ENCODE measurements around the gene RNF175.

Gene RNF175

GRCh38 chr4:153799694-153800074 is 39.9 kb upstream of the RNF175 start:
- no peaks in the 10 kb centered on the region for H3K9me3 ChIP-seq
- no peak overlapping the region for H3K27ac ChIP-seq
- H3K4me3 ChIP-seq (ENCODE audit: low read depth in 1 of 2, low read length in 1 of 2) = no peak overlapping the region
- H3K27me3 ChIP-seq = peaks cover 77% of the 10 kb centered on the region
- H3K4me1 ChIP-seq (ENCODE audit: control insufficient read depth in 1 of 2, insufficient read depth in 1 of 2, low read depth in 1 of 2, low read length in 1 of 2) = no peaks in the 10 kb centered on the region
- no peaks in the 10 kb centered on the region for H3K36me3 ChIP-seq
- TF ChIP-seq, protein P1, sequence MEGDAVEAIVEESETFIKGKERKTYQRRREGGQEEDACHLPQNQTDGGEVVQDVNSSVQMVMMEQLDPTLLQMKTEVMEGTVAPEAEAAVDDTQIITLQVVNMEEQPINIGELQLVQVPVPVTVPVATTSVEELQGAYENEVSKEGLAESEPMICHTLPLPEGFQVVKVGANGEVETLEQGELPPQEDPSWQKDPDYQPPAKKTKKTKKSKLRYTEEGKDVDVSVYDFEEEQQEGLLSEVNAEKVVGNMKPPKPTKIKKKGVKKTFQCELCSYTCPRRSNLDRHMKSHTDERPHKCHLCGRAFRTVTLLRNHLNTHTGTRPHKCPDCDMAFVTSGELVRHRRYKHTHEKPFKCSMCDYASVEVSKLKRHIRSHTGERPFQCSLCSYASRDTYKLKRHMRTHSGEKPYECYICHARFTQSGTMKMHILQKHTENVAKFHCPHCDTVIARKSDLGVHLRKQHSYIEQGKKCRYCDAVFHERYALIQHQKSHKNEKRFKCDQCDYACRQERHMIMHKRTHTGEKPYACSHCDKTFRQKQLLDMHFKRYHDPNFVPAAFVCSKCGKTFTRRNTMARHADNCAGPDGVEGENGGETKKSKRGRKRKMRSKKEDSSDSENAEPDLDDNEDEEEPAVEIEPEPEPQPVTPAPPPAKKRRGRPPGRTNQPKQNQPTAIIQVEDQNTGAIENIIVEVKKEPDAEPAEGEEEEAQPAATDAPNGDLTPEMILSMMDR (IDR thresholded peaks at IDR 0.05) = no peak

DNA sequence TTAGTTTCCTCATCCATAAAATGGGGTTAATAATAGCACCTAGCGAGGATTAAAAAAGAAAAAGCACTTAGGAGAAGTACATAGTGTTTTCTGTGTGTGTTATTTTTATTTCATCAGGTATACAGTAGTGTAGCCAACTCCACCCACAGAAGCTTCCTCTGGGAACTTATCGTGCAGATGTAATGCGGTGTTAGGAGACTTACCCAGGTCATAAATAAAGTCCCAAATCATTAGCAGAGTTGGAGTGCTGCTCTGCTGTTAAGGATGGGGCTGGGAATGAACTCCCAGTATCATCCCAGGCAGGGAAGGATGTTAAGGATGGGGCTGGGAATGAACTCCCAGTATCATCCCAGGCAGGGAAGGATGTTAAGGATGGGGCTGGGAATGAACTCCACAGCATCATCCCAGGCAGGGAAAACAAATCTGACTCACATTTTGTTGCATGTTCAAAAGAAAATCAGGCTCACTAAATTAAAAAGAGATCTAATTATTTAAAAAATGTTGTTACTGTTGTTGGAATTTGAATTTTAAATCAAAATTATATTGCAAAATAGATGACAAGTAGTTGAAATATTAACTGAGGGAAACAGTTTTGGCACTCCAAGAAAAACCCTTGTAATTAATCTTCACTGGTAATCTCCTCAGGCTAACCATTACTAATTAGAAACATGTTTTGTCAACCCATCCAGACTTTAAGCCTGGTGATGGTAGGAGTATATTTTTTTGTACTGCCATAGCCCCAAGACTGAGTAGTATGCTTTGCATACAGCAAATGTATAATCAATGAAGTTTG is 39.3 kb upstream of the RNF175 start:
- no peaks in the 10 kb centered on the region for H3K36me3 ChIP-seq
- TF ChIP-seq, protein P1 (IDR thresholded peaks at IDR 0.05) = no peak
- H3K9me3 ChIP-seq = no peaks in the 10 kb centered on the region

DNA sequence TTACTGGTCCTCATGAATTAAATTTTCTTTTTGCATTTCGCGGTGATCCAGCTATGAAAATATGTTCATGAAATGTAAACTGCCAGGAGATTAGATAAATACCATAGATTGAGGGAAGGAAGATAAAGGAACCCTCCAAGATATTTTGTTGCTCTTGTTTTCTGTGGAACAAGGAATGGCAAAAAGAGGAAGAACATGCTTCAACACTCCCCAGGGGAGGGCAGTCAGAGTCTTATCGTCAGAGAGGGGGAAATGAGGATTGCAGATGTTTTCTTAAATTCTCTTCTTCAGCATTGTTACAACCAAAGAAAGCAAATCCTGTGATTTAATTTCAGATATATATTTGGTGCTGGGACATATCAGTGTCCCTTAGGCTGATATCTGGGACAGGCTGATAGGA is 38.6 kb upstream of the RNF175 start:
- Histone ChIP-seq H3K27me3 (peaks cover 86% of the 10 kb centered on the region), H3K9me3 (no peaks in the 10 kb centered on the region), H3K4me1 (ENCODE audit: control insufficient read depth in 1 of 2, insufficient read depth in 1 of 2, low read depth in 1 of 2, low read length in 1 of 2) (no peaks in the 10 kb centered on the region), H3K36me3 (no peaks in the 10 kb centered on the region), H3K27ac (no peak overlapping the region), H3K4me3 (ENCODE audit: low read depth in 1 of 2, low read length in 1 of 2) (no peak overlapping the region)
- TF ChIP-seq, protein P1 (IDR thresholded peaks at IDR 0.05) = no peak

More for the DNA sequence above, 39.3 kb upstream of the RNF175 start:
- no peak overlapping the region for H3K27ac ChIP-seq
- H3K4me1 ChIP-seq (ENCODE audit: control insufficient read depth in 1 of 2, insufficient read depth in 1 of 2, low read depth in 1 of 2, low read length in 1 of 2) = no peaks in the 10 kb centered on the region
- H3K4me3 ChIP-seq (ENCODE audit: low read depth in 1 of 2, low read length in 1 of 2) = no peak overlapping the region
- peaks cover 83% of the 10 kb centered on the region for H3K27me3 ChIP-seq

DNA sequence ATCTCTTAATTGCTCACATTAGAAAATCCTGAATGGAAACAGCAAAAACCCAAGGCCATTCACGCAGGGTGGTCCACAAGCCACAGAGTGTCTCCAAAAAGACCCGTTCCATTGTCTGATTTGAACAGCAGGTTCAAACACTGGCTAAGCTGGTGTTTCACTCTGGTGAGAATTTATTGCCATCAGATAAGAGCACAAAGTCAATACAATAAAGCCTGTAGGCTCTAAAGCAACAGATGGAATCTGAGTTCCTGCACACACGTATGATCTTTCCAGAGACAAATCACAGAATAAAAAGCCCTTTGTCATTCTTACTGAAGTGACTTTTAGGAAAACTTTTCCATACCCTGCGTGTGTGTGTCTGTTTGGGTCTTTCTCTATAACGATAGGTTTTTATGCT is 34.2 kb upstream of the RNF175 start:
- H3K9me3 ChIP-seq = no peaks in the 10 kb centered on the region
- H3K27ac ChIP-seq = no peak overlapping the region
- peaks cover 4 to 5% of the 10 kb centered on the region in 2 experiments for H3K4me1 ChIP-seq (ENCODE audit: control insufficient read depth in 1 of 2, insufficient read depth in 1 of 2, low read depth in 1 of 2, low read length in 1 of 2)
- H3K36me3 ChIP-seq = no peaks in the 10 kb centered on the region
- TF ChIP-seq, protein P1 (IDR thresholded peaks at IDR 0.05) = no peak
- H3K4me3 ChIP-seq (ENCODE audit: low read depth in 1 of 2, low read length in 1 of 2) = no peak overlapping the region
- peaks cover 100% of the 10 kb centered on the region for H3K27me3 ChIP-seq

DNA sequence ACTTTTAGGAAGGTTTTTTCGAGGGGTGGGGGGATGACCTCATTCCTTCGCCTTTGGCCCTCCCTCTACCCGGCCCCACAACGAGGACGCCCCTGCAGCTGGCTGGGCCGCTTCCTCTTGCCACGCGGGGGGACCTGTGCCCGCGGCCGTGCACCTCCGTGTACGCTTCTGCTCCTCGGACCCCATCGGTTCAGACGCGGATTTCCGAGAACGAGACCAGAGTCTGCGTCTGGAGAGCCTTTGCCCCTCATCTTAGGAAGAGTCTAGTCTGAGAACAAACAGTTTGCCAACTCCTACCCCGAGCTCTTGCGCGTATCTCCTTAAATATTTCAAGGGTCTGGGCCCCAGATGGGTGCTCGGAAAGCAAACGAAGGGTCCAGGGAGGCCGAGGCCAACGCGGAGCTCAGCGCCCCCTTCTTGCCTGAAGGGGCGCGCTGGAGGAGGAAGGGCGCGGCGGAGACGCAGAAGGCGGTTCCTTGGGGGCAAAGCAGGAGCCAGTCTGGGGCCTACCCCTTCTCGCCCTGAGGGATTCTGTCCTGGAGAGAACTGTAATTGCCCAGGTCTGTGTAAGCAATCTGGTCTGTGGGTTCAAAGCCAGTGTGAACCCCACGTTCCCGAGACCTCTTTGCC is 32.9 kb upstream of the RNF175 start:
- TF ChIP-seq, protein P1 (IDR thresholded peaks at IDR 0.05) = no peak
- peaks cover 100% of the 10 kb centered on the region for H3K27me3 ChIP-seq
- H3K4me1 ChIP-seq (ENCODE audit: control insufficient read depth in 1 of 2, insufficient read depth in 1 of 2, low read depth in 1 of 2, low read length in 1 of 2) = peaks cover 4 to 8% of the 10 kb centered on the region in 2 experiments
- H3K27ac ChIP-seq = no peak overlapping the region
- no peaks in the 10 kb centered on the region for H3K36me3 ChIP-seq
- no peaks in the 10 kb centered on the region for H3K9me3 ChIP-seq
- no peak overlapping the region for H3K4me3 ChIP-seq (ENCODE audit: low read depth in 1 of 2, low read length in 1 of 2)
